Measurements from ENCODE around the gene NAA10.

Gene NAA10

DNA sequence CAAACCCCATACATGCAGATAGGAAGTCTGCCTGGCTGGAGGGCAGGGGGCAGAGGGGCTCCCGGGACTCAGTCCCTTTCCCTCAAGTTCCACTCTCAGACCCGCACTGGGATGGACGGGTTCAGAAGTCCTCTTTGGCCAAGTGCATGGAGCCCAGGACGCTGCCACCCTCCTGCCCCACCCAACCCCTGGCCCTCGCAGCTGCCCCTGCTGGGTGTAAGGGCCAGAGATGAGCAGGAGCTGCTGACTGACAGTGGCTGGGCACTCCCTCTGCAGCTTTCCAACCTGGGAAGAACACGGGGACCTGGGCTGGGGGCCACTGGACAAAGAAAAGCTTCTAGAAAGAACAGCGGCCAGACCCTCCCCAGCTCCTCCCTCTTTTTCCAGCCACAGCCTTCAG, 52.3 kb downstream of the NAA10 start:
- FAIRE-seq = no peak

DNA sequence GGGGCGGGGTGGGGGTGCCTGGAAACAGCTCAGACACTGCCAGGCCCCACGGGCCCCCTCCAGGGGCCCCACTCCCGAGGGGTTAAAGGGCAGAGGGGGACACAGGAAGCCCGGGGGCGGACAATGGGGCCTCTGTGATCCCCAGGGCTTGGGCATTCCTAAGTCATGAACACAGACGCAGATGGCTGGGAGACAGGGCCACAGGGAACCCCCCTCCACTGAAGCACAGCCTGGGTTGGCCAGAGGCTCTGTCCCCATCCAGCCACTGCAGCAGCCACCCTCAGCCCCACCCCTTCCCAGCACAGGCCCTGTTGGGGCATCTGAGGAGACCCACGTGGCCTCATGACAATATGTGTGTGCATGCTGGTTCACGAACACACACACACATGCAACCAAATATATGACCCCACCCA, 52.7 kb downstream of the NAA10 start:
- no peak for FAIRE-seq

DNA sequence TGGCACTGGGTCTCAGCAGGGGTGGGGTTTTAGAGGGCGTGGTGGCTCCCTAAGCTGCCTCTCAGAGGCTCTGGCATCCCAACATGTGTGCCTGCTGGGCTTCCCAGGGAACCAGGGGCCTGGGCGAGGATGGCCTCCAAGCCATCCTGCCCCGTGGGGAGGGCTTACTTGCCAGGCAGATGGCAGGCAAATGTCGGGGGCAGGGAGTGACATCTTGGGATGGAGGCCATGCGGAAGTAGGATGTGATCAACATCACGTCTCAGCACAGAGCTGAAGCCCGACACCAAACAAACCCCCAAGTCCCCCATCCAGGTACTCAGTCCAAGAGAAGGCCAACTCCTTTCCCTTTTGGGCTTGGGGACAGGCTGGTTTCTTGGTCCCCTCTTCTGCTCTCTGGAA, 53.6 kb downstream of the NAA10 start:
- FAIRE-seq = no peak

DNA sequence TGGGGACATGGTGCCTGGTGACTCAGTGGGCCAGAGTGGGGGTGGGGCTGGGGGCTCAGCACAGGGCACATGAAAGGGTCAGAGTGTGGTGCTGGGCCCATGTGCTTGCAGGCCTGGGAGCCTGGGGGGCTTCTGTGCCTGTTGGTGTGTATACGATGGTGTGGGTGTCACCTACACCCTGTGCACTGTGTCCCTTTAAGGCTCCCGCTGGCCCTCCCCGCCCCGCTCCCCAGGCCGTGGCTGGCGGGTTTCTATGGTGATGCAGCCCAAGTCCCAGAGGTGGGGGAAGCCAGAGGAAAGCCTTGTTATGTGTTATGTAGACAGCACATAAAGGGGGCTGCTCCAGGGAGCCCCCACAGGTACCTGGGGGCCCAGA, 54.4 kb downstream of the NAA10 start:
- FAIRE-seq = no peak

DNA sequence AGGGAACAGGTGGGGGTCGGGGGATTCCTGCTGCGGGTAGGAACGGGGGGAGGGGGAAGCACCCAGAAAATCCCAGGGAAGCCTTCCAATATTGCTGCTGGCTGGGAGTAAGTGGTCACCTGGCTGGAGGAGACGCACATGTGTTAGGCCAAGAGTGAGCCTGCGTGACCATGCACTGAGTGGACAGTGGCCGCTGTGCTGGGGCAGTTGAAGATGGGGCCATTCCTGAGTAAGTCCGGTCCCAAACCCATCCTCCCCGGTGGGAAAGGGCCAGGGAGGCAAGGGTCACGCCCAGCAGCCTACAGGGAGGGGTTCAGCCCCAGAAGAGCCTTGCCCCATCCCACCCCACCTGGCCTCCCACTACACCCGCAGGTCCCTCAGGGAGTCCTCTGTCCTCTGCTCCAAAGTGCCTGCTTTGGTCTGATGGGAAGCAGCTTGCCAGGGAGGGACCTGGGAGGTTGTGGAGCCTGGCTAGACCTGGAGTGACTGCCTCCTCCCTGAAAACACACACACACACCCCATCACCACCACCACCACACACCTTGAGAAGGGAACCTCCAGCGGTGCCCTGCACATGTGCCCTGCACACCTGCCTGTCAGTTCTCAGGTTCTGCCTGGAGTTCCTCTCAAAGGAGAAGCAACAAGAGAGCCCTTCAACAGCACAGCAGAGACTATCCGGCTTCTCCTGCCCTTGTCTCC, 54.9 kb downstream of the NAA10 start:
- no peak for FAIRE-seq

Data from colon (tissue), 2 donors.